Panc1 (cell line): ENCODE results near the gene NUPR2. TPM values are rescaled to one million over a fixed set of nuclear protein-coding genes. Genes with fewer than 3 reads are reported as not detected.
"Not testable (repeated sequence)": the region's sequence is repeated elsewhere in the genome, so short reads cannot be mapped to it uniquely, and the experiment has no call there.

Experiments
- ATAC-seq: fragments of 200-7000 bp; cut with Tn5 transposase; 2 replicates; pipeline ENCODE4 v1.9.1; 2020; ENCODE audit warnings: mild to moderate bottlenecking, moderate library complexity
- BruUV-seq: library from RNA; stranded (reverse); fragments of 400-500 nt; replicated peaks from 2 replicates; lab custom pipeline; 2021; lab: Mats Ljungman, UMichigan
- CTCF ChIA-PET: fragments of 300-600 bp; sonication (Branson Sonifier 250); formaldehyde crosslinking; loops from one replicate; lab custom pipeline; 2022; ENCODE audit warnings: antibody characterized with exemption; lab: Charles Lee
- POLR2A ChIA-PET: fragments of 300-600 bp; sonication (Branson Sonifier 250); formaldehyde crosslinking; loops from one replicate; lab custom pipeline; 2022; ENCODE audit warnings: antibody characterized with exemption; lab: Charles Lee
- DNase-seq: peaks from one replicate; pipeline ENCODE4 v3.0.0-alpha.2; 2010; ENCODE audit warnings: low read depth, low spot score
- H3K27ac ChIP-seq: 2 replicates; pipeline ENCODE4 v1.5.1; 2011; ENCODE audit warnings: mild to moderate bottlenecking, low read length, inconsistent platforms
- H3K27me3 ChIP-seq: fragments of 200-500 bp; sonication (Bioruptor generic); 2 replicates; pipeline ENCODE4 v1.6.0; 2014; ENCODE audit warnings: low read length, inconsistent platforms; ENCODE audit not compliant: control insufficient read depth, insufficient read depth
- H3K36me3 ChIP-seq: fragments of 200-500 bp; sonication (Bioruptor generic); 2 replicates; pipeline ENCODE4 v1.5.1; 2014; ENCODE audit warnings: inconsistent platforms, mild to moderate bottlenecking, low read length, moderate library complexity; ENCODE audit not compliant: control insufficient read depth, insufficient read depth
- H3K4me1 ChIP-seq: 2 replicates; pipeline ENCODE4 v1.5.1; 2011; ENCODE audit warnings: inconsistent platforms, mild to moderate bottlenecking, low read length, moderate library complexity; ENCODE audit not compliant: control insufficient read depth, insufficient read depth
- H3K4me3 ChIP-seq, 2 experiments: 2 replicates each; pipeline ENCODE4 v1.5.1; 2011 to 2012; ENCODE audit warnings: low read depth in 2 of 2, low read length in 2 of 2, mild to moderate bottlenecking in 2 of 2, inconsistent platforms in 1 of 2, moderate library complexity in 1 of 2
- H3K9me3 ChIP-seq: fragments of 200-500 bp; sonication (Bioruptor generic); 2 replicates; pipeline ENCODE4 v1.5.1; 2014; ENCODE audit warnings: low read depth, mild to moderate bottlenecking, inconsistent platforms, low read length, moderate library complexity; ENCODE audit not compliant: control insufficient read depth, insufficient read depth
- CTCF ChIP-seq: fragments of 450-650 bp; IDR thresholded peaks from 2 replicates; pipeline ENCODE4 v1.5.1; 2017; ENCODE audit warnings: mild to moderate bottlenecking
- POLR2AphosphoS5 ChIP-seq: IDR thresholded peaks from 2 replicates; pipeline ENCODE4 v1.6.1; 2012; ENCODE audit warnings: mild to moderate bottlenecking, low read depth, low read length, moderate library complexity
- REST ChIP-seq, 2 experiments: IDR thresholded peaks; 2 replicates each; pipeline ENCODE4 v1.6.1; 2011 to 2012; ENCODE audit warnings: low read depth in 2 of 2, control low read depth in 1 of 2, low read length in 1 of 2, mild to moderate bottlenecking in 1 of 2, moderate library complexity in 1 of 2; ENCODE audit not compliant: insufficient read depth in 1 of 2
- SIN3A ChIP-seq: IDR thresholded peaks from 2 replicates; pipeline ENCODE4 v1.6.1; 2012; ENCODE audit warnings: low read depth, mild to moderate bottlenecking, low read length, moderate library complexity, borderline replicate concordance; ENCODE audit not compliant: insufficient read depth
- TCF7L2 ChIP-seq: IDR thresholded peaks from 2 replicates; pipeline ENCODE4 v1.6.1; 2011; ENCODE audit warnings: mild to moderate bottlenecking, low read depth, low read length, inconsistent platforms
- in situ Hi-C: cut with HindIII; loops from 2 replicates; pipeline ENCODE4 v1.10.0; 2016; ENCODE audit warnings: low sequenced_read_pairs, low pct_unique_long_range_greater_than_20kb
- intact Hi-C: fragments of 100-400 bp; cut with micrococcal nuclease; formaldehyde crosslinking; loops from one replicate; pipeline ENCODE4 v1.10.0; 2022; ENCODE audit not compliant: unreplicated experiment
- total RNA-seq: library from RNA; stranded (reverse); gene quantifications from one replicate; pipeline ENCODE4 v1.2.1, GENCODE V29; 2021; ENCODE audit not compliant: unreplicated experiment

Gene NUPR2
- total RNA-seq, 1 experiment from 2014 or later, result not detected

GRCh38 chr7:56081626-56082340 lies 34.4 kb downstream of the NUPR2 start:
- H3K4me1 ChIP-seq, result peaks cover 14% of the 10 kb centered on the region
- H3K9me3 ChIP-seq, result no peaks in the 10 kb centered on the region
- ATAC-seq (no peak), DNase-seq (no peak)
- ChIA-PET POLR2A (no interaction called here), CTCF (no interaction called here)
- BruUV-seq, result no TSS peak
- no peaks in the 10 kb centered on the region for H3K27me3 ChIP-seq
- intact Hi-C loops (no loop called here), in situ Hi-C loops (no loop called here)
- no peak overlapping the region for H3K4me3 ChIP-seq
- no peaks in the 10 kb centered on the region for H3K36me3 ChIP-seq
- H3K27ac ChIP-seq, result no peak overlapping the region
- TF ChIP-seq SIN3A, result no peak
- TF ChIP-seq TCF7L2, result no peak
- no peak for TF ChIP-seq REST (IDR thresholded peaks at IDR 0.05; ENCODE audit: insufficient read depth in 1 of 2, low read depth in 2 of 2, low read length in 1 of 2)
- TF ChIP-seq POLR2AphosphoS5, result no peak
- no peak for TF ChIP-seq CTCF

- H3K9me3 ChIP-seq, in situ Hi-C loops, ATAC-seq, DNase-seq, POLR2A ChIA-PET, BruUV-seq, H3K27me3 ChIP-seq, H3K27ac ChIP-seq, H3K36me3 ChIP-seq, H3K4me3 ChIP-seq, intact Hi-C loops: not testable (repeated sequence)
- CTCF ChIA-PET, result interaction anchor here (0.6 to 1.5 kb wide), 2 partner anchors 14 to 30 kb away, joined by 6 read pairs; partner anchors contain the start of genes CCT6A and PSPH
- H3K4me1 ChIP-seq, result peaks cover 14% of the 10 kb centered on the region
Observed at GRCh38 chr7:56080726-56081435, 35.3 kb downstream of the NUPR2 start.
